Retinal pigment epithelial cell (primary cell): Measurements from ENCODE around the gene LHX3.

Experiments used
- DNase-seq: peaks from one replicate; pipeline ENCODE4 v3.0.0-alpha.2; 2010; ENCODE audit warnings: low read depth
- H3K4me3 ChIP-seq: 2 replicates; pipeline ENCODE4 v1.5.1; 2011; ENCODE audit warnings: mild to moderate bottlenecking, low read length, control low read depth, moderate library complexity
- CTCF ChIP-seq: conservative IDR thresholded peaks from 2 replicates; pipeline ENCODE4 v1.5.1; 2011; ENCODE audit warnings: low read depth, low read length, control low read depth, inconsistent platforms

Gene LHX3

GRCh38 chr9:136193891-136194279 is 11.0 kb downstream of the LHX3 start:
- H3K4me3 ChIP-seq, result no peak overlapping the region
- TF ChIP-seq CTCF, result no peak
- no peak for DNase-seq

- no peak for TF ChIP-seq CTCF
- DNase-seq, result no peak
- H3K4me3 ChIP-seq, result no peak overlapping the region
These were observed 11.6 kb downstream of the LHX3 start for GRCh38 chr9:136193127-136193890.

- no peak for DNase-seq
- no peak overlapping the region for H3K4me3 ChIP-seq
- TF ChIP-seq CTCF, result no peak
These were observed 12.4 kb downstream of the LHX3 start for GRCh38 chr9:136192289-136193126.

GRCh38 chr9:136191960-136192286 is 13.0 kb downstream of the LHX3 start:
- TF ChIP-seq CTCF, result no peak
- H3K4me3 ChIP-seq, result no peak overlapping the region
- no peak for DNase-seq

GRCh38 chr9:136191099-136191959 is 13.6 kb downstream of the LHX3 start:
- no peak for TF ChIP-seq CTCF
- no peak for DNase-seq
- no peak overlapping the region for H3K4me3 ChIP-seq

- DNase-seq, result no peak
- TF ChIP-seq CTCF, result no peak
- H3K4me3 ChIP-seq, result no peak overlapping the region
These were observed 14.3 kb downstream of the LHX3 start for GRCh38 chr9:136190656-136191055.
